ENCODE measurements around the gene PALMD.

The PALMD gene

GRCh38 chr1:99659755-99660210 lies 13.9 kb downstream of the PALMD start:
- TF ChIP-seq CTCF (IDR thresholded peaks at IDR 0.05; ENCODE audit: low read depth, low read length), result no peak
- no peak overlapping the region for H3K4me3 ChIP-seq (ENCODE audit: low read depth, low read length)

- no peak for TF ChIP-seq CTCF (IDR thresholded peaks at IDR 0.05; ENCODE audit: low read depth, low read length)
- no peak overlapping the region for H3K4me3 ChIP-seq (ENCODE audit: low read depth, low read length)
Observed at GRCh38 chr1:99660496-99660895, 14.6 kb downstream of the PALMD start.

GRCh38 chr1:99661780-99662179 lies 15.9 kb downstream of the PALMD start:
- TF ChIP-seq CTCF (IDR thresholded peaks at IDR 0.05; ENCODE audit: low read depth, low read length), result no peak

GRCh38 chr1:99662539-99663080 lies 16.7 kb downstream of the PALMD start:
- TF ChIP-seq CTCF (IDR thresholded peaks at IDR 0.05; ENCODE audit: low read depth, low read length), result no peak
- no peak overlapping the region for H3K4me3 ChIP-seq (ENCODE audit: low read depth, low read length)

More at GRCh38 chr1:99661780-99662179, 15.9 kb downstream of the PALMD start:
- H3K4me3 ChIP-seq (ENCODE audit: low read depth, low read length), result no peak overlapping the region

- TF ChIP-seq CTCF (IDR thresholded peaks at IDR 0.05; ENCODE audit: low read depth, low read length), result no peak
- no peak overlapping the region for H3K4me3 ChIP-seq (ENCODE audit: low read depth, low read length)
Observed at GRCh38 chr1:99663501-99663900, 17.6 kb downstream of the PALMD start.

- H3K4me3 ChIP-seq (ENCODE audit: low read depth, low read length), result no peak overlapping the region
- TF ChIP-seq CTCF (IDR thresholded peaks at IDR 0.05; ENCODE audit: low read depth, low read length), result no peak
Observed at GRCh38 chr1:99665212-99665611, 19.3 kb downstream of the PALMD start.

GRCh38 chr1:99669376-99669775 lies 23.5 kb downstream of the PALMD start:
- no peak for TF ChIP-seq CTCF (IDR thresholded peaks at IDR 0.05; ENCODE audit: low read depth, low read length)
- no peak overlapping the region for H3K4me3 ChIP-seq (ENCODE audit: low read depth, low read length)
